ENCODE measurements around the gene PPP1CC. TPM values are rescaled to one million over a fixed set of nuclear protein-coding genes. Genes with fewer than 3 reads are reported as not detected.
A peak's percentile ranks its signal among the peaks of the same experiment; 100 is the strongest.
"Not testable (repeated sequence)": the region's sequence is repeated elsewhere in the genome, so short reads cannot be mapped to it uniquely, and the experiment has no call there.

The PPP1CC gene
- total RNA-seq, 1 donor from 2014 or later = 83.7 TPM

- no peak for DNase-seq (ENCODE audit: low read depth)
Observed at GRCh38 chr12:110725267-110725666, 17.4 kb downstream of the PPP1CC start.

DNA sequence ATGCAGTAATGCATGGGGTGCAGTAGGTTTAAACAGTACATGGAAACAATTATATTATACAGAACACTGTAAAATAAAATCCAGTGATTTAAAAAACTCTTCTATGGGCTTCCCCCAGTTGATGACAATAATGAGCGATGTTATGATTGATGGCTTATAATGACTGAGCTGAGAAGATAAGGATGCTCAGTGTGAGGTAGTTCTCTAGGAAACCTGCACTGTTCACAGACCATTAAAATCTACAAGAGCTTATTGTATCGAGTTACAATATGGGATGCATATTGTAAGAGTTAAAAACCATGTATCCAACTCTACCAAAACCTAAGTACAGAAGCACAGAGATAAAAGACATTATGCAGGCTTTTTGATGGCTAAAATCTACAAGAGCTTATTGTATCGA lies 19.8 kb downstream of the PPP1CC start:
- not testable (repeated sequence) for DNase-seq (ENCODE audit: low read depth)

DNA sequence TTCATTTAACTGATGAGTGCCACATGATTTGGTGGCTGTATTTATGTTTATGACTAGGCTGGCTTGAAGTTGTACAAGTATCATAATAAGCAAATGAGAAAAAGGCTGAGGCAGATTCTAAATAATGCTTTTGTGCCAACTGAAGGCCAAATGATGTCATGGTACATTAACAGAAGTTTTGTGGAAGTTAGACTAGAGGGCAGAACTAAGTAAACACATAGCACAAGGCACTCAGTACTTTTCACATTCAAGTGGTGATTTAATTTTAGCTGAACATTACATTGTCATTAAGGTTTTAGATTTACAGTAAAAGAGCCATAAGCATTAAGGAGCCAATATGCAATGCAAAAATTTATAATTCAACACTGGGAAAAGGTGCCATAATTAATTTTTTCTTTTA lies 21.1 kb downstream of the PPP1CC start:
- DNase-seq (ENCODE audit: low read depth) = peak; percentile 9

- DNase-seq (ENCODE audit: low read depth) = no peak
Observed at GRCh38 chr12:110720516-110720915, 22.2 kb downstream of the PPP1CC start.

- no peak for DNase-seq (ENCODE audit: low read depth)
Observed at GRCh38 chr12:110718222-110718908, 24.3 kb downstream of the PPP1CC start.

GRCh38 chr12:110717037-110717436 lies 25.7 kb downstream of the PPP1CC start:
- DNase-seq (ENCODE audit: low read depth) = no peak

DNA sequence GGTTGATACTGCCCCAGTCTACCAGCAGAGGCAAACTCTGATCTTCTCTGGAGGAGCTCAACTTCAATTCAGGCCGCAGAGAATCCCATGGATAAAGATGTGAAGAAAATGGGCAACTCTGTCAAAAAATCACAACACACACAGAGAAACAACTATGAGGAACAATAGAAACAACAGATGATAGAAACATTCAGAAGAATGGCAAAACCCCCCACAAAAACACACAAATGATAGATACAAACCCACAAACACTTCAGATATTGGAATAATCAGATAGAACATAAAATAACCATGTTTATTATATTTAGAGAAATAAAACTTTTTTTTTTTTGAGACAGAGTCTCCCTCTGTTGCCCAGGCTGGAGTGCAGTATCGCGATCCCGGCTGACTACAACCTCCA lies 33.8 kb downstream of the PPP1CC start:
- DNase-seq (ENCODE audit: low read depth) = no peak

DNA sequence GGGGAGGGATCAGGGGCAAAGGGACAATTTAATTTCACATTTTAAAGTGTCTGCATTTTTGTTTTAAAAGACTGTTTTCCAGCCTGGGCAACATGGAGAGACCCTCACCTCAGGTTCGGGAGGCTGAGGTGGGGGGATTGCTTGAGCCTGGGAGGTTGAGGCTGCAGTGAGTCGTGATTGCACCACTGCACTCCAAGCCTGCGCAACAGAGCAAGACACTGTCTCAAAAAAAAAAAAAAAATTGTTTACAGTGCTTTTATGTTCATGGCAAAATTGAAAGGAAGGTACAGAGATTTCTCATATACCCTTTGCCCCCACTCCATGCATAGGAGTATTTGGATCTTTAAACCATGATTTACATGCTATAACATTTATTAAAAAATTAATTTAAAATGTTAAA lies 37.4 kb downstream of the PPP1CC start:
- no peak for DNase-seq (ENCODE audit: low read depth)

- DNase-seq (ENCODE audit: low read depth) = peak; percentile 17
Observed at GRCh38 chr12:110704750-110705149, 37.9 kb downstream of the PPP1CC start.

DNA sequence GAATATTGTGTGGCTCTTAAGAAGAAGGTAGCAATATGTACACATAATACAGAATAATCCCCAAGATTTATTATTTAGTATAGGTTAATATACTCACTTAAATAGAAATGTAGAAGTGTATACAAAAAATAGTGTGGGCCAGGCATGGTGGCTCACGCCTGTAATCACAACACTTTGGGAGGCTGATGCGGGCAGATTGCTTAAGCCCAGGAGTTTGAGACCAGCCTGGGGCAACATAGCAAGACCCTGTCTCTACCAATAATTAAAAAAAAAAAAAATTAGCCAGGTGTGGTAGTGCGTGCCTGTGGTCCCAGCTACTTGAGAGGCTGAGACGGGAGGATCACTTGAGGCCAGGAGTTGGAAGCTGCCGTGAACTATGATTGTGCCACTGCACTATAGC lies 38.5 kb downstream of the PPP1CC start:
- DNase-seq (ENCODE audit: low read depth) = no peak

DNA sequence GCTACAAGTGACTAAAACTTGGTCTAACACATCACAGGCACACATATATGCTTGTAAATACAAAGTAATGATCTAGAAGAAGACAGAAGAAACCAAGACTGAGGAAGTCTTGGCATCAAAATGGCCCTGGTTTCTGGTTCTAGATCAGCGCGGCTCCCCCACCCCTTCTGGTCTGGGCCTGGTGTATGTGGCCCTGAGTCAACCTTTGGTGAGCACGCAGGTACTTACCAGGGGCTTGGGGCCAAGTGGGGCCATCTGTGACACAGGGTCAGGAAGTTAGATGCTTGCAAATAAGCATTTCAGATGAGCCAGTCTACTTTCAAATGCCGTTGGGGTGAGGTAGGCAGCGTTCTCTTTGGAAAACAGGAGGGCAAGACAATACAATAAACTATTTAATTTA lies 40.6 kb downstream of the PPP1CC start:
- DNase-seq (ENCODE audit: low read depth) = no peak

- DNase-seq (ENCODE audit: low read depth) = no peak
Observed at GRCh38 chr12:110699591-110700445, 42.9 kb downstream of the PPP1CC start.

GRCh38 chr12:110698171-110698902 lies 44.4 kb downstream of the PPP1CC start:
- DNase-seq (ENCODE audit: low read depth) = peak; percentile 75

- no peak for DNase-seq (ENCODE audit: low read depth)
Observed at GRCh38 chr12:110697236-110697635, 45.5 kb downstream of the PPP1CC start.

DNA sequence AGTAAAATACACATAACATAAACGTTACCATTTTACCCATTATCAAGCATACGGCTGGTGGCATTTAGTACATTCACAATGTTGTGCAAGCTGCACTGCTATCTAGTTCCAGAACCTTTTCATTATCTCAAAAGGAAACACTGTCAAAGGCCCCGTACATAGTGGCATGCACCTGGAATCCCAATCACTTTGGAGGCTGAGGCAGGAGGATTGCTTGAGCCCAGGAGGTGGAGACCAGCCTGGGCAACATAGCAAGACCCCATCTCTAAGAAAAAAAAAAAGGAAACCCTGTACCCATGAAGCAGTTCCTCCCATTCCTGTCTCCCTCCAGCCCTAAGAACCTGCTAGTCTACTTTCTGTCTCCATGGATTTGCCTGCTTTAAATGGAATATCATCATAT lies 46.4 kb downstream of the PPP1CC start:
- no peak for DNase-seq (ENCODE audit: low read depth)

- no peak for DNase-seq (ENCODE audit: low read depth)
Observed at GRCh38 chr12:110694330-110694901, 48.3 kb downstream of the PPP1CC start.

- no peak for DNase-seq (ENCODE audit: low read depth)
Observed at GRCh38 chr12:110693731-110694130, 49.0 kb downstream of the PPP1CC start.

DNA sequence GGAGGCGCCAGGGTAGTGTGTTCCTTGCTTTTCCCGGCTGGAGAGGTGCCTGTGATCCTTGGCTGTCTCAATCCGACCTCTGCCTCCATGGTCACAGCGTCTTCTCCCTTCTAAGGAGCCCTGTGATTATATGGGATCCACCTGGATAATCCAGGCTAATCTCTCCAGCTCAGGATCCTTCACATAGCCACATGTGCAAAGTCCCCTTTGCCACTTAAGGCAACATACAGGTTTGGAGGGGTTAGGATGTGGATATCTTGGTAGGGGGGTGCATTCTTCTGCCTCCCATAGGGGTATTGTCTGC lies 52.6 kb downstream of the PPP1CC start:
- DNase-seq (ENCODE audit: low read depth) = no peak

DNA sequence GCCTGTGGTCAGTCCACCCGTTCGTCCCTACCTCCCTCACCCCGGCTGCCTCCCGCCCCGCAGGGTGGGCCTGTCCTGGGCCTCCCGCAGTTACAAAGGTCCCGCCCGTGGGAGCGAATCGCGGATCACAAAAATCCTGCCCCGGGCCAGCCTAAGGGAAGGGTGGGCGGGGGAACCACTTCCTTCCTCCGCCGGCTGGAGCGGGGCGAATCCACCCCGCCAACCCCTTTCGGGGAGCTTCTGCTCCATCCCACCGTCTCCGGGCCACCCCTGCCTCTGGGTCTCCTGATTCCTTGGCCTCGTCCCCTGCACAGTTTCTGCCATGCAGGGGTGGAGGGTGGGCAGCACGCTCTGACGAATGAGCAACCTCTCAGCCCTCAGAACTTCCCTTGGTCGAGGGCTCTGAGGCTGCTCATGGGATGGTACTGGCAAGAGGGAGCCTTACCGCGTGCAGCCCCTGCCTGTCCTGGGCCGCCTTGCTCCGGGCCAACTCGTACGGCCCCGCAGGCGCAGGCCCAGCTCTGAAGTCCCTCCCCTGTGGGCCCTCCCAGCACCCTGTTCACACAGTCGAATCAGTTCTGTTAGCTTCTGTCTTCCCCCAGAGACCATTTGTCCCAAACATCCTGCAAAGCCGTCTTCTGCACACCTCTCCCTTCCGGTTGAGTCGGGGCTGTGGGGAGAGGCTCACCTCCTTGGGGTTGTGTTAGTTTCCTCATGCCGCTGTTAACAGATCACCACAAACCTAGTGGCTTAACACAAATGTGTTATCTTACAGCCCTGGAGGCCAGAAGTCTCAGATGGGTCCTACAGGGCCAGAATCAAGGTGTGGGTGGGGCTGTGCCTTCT lies 53.2 kb downstream of the PPP1CC start:
- DNase-seq (ENCODE audit: low read depth) = no peak

GRCh38 chr12:110688446-110689280 lies 54.0 kb downstream of the PPP1CC start, which contains the start of gene HVCN1:
TSS of gene HVCN1 (minus strand) at chr12:110689115. CDS start at chr12:110683245, 5,870 bp downstream.
- DNase-seq (ENCODE audit: low read depth) = no peak
